Panc1 (cell line): ENCODE results near the gene BRCA1.

Experiments
- POLR2AphosphoS5 ChIP-seq: IDR thresholded peaks from 2 replicates; pipeline ENCODE4 v1.6.1; 2012; ENCODE audit warnings: mild to moderate bottlenecking, low read depth, low read length, moderate library complexity
- TF ChIP-seq, protein P1 (sequence below), 2 experiments: IDR thresholded peaks; 2 replicates each; pipeline ENCODE4 v1.6.1; 2011 to 2012; ENCODE audit warnings: low read depth in 2 of 2, control low read depth in 1 of 2, low read length in 1 of 2, mild to moderate bottlenecking in 1 of 2, moderate library complexity in 1 of 2; ENCODE audit not compliant: insufficient read depth in 1 of 2
- TF ChIP-seq, protein P2 (sequence below): fragments of 450-650 bp; IDR thresholded peaks from 2 replicates; pipeline ENCODE4 v1.5.1; 2017; ENCODE audit warnings: mild to moderate bottlenecking

- TF ChIP-seq, protein P1, sequence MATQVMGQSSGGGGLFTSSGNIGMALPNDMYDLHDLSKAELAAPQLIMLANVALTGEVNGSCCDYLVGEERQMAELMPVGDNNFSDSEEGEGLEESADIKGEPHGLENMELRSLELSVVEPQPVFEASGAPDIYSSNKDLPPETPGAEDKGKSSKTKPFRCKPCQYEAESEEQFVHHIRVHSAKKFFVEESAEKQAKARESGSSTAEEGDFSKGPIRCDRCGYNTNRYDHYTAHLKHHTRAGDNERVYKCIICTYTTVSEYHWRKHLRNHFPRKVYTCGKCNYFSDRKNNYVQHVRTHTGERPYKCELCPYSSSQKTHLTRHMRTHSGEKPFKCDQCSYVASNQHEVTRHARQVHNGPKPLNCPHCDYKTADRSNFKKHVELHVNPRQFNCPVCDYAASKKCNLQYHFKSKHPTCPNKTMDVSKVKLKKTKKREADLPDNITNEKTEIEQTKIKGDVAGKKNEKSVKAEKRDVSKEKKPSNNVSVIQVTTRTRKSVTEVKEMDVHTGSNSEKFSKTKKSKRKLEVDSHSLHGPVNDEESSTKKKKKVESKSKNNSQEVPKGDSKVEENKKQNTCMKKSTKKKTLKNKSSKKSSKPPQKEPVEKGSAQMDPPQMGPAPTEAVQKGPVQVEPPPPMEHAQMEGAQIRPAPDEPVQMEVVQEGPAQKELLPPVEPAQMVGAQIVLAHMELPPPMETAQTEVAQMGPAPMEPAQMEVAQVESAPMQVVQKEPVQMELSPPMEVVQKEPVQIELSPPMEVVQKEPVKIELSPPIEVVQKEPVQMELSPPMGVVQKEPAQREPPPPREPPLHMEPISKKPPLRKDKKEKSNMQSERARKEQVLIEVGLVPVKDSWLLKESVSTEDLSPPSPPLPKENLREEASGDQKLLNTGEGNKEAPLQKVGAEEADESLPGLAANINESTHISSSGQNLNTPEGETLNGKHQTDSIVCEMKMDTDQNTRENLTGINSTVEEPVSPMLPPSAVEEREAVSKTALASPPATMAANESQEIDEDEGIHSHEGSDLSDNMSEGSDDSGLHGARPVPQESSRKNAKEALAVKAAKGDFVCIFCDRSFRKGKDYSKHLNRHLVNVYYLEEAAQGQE (IDR thresholded peaks at IDR 0.05; ENCODE audit: insufficient read depth in 1 of 2, low read depth in 2 of 2, low read length in 1 of 2), result no peak
- TF ChIP-seq, protein P2, sequence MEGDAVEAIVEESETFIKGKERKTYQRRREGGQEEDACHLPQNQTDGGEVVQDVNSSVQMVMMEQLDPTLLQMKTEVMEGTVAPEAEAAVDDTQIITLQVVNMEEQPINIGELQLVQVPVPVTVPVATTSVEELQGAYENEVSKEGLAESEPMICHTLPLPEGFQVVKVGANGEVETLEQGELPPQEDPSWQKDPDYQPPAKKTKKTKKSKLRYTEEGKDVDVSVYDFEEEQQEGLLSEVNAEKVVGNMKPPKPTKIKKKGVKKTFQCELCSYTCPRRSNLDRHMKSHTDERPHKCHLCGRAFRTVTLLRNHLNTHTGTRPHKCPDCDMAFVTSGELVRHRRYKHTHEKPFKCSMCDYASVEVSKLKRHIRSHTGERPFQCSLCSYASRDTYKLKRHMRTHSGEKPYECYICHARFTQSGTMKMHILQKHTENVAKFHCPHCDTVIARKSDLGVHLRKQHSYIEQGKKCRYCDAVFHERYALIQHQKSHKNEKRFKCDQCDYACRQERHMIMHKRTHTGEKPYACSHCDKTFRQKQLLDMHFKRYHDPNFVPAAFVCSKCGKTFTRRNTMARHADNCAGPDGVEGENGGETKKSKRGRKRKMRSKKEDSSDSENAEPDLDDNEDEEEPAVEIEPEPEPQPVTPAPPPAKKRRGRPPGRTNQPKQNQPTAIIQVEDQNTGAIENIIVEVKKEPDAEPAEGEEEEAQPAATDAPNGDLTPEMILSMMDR, result no peak
- no peak for TF ChIP-seq POLR2AphosphoS5
Measured at GRCh38 chr17:43092901-43093300, 32.3 kb downstream of the BRCA1 start.
